GM23338 (cell line): ENCODE data around the gene WNT10A. TPM values are rescaled to one million over a fixed set of nuclear protein-coding genes. Genes with fewer than 3 reads are reported as not detected.

Source experiments
- ATAC-seq: fragments of 200-7000 bp; cut with Tn5 transposase; 3 replicates; pipeline ENCODE4 v1.9.1; 2020
- DNase-seq: peaks from one replicate; pipeline ENCODE4 v3.0.0-alpha.2; 2015; ENCODE audit warnings: low spot score
- H2AFZ ChIP-seq: fragments of 200-600 bp; sonication (generic); 2 replicates; pipeline ENCODE4 v1.8.0; 2016; ENCODE audit warnings: antibody characterized with exemption, mild to moderate bottlenecking, moderate library complexity
- H3F3A ChIP-seq: fragments of 200-600 bp; sonication (generic); replicated peaks from 2 replicates; pipeline ENCODE4 v1.8.0; 2017; ENCODE audit warnings: antibody characterized with exemption, mixed run types, low read depth
- H3K27ac ChIP-seq: fragments of 200-600 bp; sonication (generic); 2 replicates; pipeline ENCODE4 v1.6.1; 2016; ENCODE audit warnings: low read depth
- H3K27me3 ChIP-seq: fragments of 200-600 bp; sonication (generic); 2 replicates; pipeline ENCODE4 v1.8.0; 2016; ENCODE audit warnings: mild to moderate bottlenecking, mixed run types, moderate library complexity; ENCODE audit not compliant: insufficient read depth
- H3K36me3 ChIP-seq: fragments of 200-600 bp; sonication (generic); 2 replicates; pipeline ENCODE4 v1.8.0; 2016; ENCODE audit warnings: mild to moderate bottlenecking; ENCODE audit not compliant: insufficient read depth
- H3K4me1 ChIP-seq: fragments of 200-600 bp; sonication (generic); 2 replicates; pipeline ENCODE4 v1.8.0; 2016; ENCODE audit warnings: mild to moderate bottlenecking, moderate library complexity; ENCODE audit not compliant: insufficient read depth
- H3K4me2 ChIP-seq: fragments of 200-600 bp; sonication (generic); 2 replicates; pipeline ENCODE4 v1.7.1; 2017; ENCODE audit warnings: mixed run types
- H3K4me3 ChIP-seq: fragments of 200-600 bp; sonication (generic); 2 replicates; pipeline ENCODE4 v1.6.1; 2016; ENCODE audit warnings: mixed run types
- H3K79me2 ChIP-seq: fragments of 200-600 bp; sonication (generic); replicated peaks from 2 replicates; pipeline ENCODE4 v1.8.0; 2017; ENCODE audit warnings: mild to moderate bottlenecking; ENCODE audit not compliant: insufficient read depth
- H3K9me2 ChIP-seq: fragments of 200-600 bp; sonication (generic); 2 replicates; pipeline ENCODE4 v1.8.0; 2017; ENCODE audit not compliant: insufficient read depth
- H4K20me1 ChIP-seq: fragments of 200-600 bp; sonication (generic); replicated peaks from 2 replicates; pipeline ENCODE4 v1.8.0; 2017; ENCODE audit warnings: mild to moderate bottlenecking; ENCODE audit not compliant: insufficient read depth
- H3K27ac Mint-ChIP-seq: 2 replicates; pipeline ENCODE4 v1.8.0; 2020; ENCODE audit warnings: inconsistent platforms, mild to moderate bottlenecking, moderate library complexity, mixed read lengths
- H3K27me3 Mint-ChIP-seq: 3 replicates; pipeline ENCODE4 v1.8.0; 2022; ENCODE audit warnings: low read depth, mild to moderate bottlenecking, moderate library complexity, mixed read lengths, inconsistent platforms; ENCODE audit not compliant: insufficient read depth, poor library complexity
- H3K36me3 Mint-ChIP-seq: 3 replicates; pipeline ENCODE4 v1.8.0; 2021; ENCODE audit warnings: low read depth, mild to moderate bottlenecking, inconsistent platforms, moderate library complexity, mixed read lengths
- H3K4me1 Mint-ChIP-seq: 3 replicates; pipeline ENCODE4 v1.8.0; 2020; ENCODE audit warnings: mild to moderate bottlenecking, inconsistent platforms, mixed read lengths
- H3K4me3 Mint-ChIP-seq: 3 replicates; pipeline ENCODE4 v1.8.0; 2021; ENCODE audit warnings: moderate library complexity, mild to moderate bottlenecking, inconsistent platforms, mixed read lengths
- H3K9me3 Mint-ChIP-seq: 3 replicates; pipeline ENCODE4 v1.8.0; 2020; ENCODE audit warnings: moderate library complexity, mild to moderate bottlenecking, inconsistent platforms, mixed read lengths
- CREB1 ChIP-seq: fragments of 250-450 bp; sonication (Bioruptor Pico); IDR thresholded peaks from 2 replicates; pipeline ENCODE4 v1.5.0; 2020; ENCODE audit warnings: low read depth, mild to moderate bottlenecking, moderate library complexity
- EZH2 ChIP-seq: fragments of 200-600 bp; sonication (generic); IDR thresholded peaks from one replicate; pipeline ENCODE4 v1.8.0; 2017; ENCODE audit warnings: antibody characterized with exemption, mild to moderate bottlenecking, low read depth; ENCODE audit not compliant: unreplicated experiment
- EZH2phosphoT487 ChIP-seq: fragments of 200-600 bp; sonication (generic); IDR thresholded peaks from one replicate; pipeline ENCODE4 v1.8.1; 2018; ENCODE audit warnings: antibody characterized with exemption; ENCODE audit not compliant: unreplicated experiment
- STAT1 ChIP-seq: IDR thresholded peaks from one replicate; pipeline ENCODE4 v1.6.1; 2016; ENCODE audit warnings: antibody characterized with exemption; ENCODE audit not compliant: unreplicated experiment
- ZNF331 ChIP-seq: fragments of 250-450 bp; sonication (Bioruptor Pico); IDR thresholded peaks from 2 replicates; pipeline ENCODE4 v1.5.0; 2020; ENCODE audit warnings: low read depth, mild to moderate bottlenecking, moderate library complexity
- polyA plus RNA-seq: library from polyadenylated mRNA; unstranded; fragments of >200 nt; fragmentation: Nextera tagmentation; extraction: Ambion mirVana; gene quantifications from 2 replicates; pipeline ENCODE4 v1.2.1, GENCODE V29; 2016
- total RNA-seq: library from RNA; depleted of rRNA; stranded (reverse); fragments of >200 nt; shearing (Covaris generic); gene quantifications from 2 replicates; pipeline ENCODE4 v1.2.3, GENCODE V29; 2014

The WNT10A gene
- total and polyA plus RNA-seq, 2 experiments from 2014 or later: not detected

GRCh38 chr2:218879776-218880101 is 913 bp upstream of the WNT10A start:
- Mint-ChIP-seq H3K36me3 (no peaks in the 10 kb centered on the region; the same call in 2 of the 3 replicates), H3K4me1 (peaks cover 26% of the 10 kb centered on the region), H3K27me3 (peaks cover 95% of the 10 kb centered on the region), H3K4me3 (peak overlapping the region; percentile 57), H3K27ac (no peak overlapping the region), H3K9me3 (no peaks in the 10 kb centered on the region)
- no peaks in the 10 kb centered on the region for H3K79me2 ChIP-seq
- no peaks in the 10 kb centered on the region for H3F3A ChIP-seq
- H3K27me3 ChIP-seq: peaks cover 98% of the 10 kb centered on the region
- no peaks in the 10 kb centered on the region for H3K9me2 ChIP-seq
- H4K20me1 ChIP-seq: peaks cover 21% of the 10 kb centered on the region
- peaks cover 14% of the 10 kb centered on the region; the same call in 1 of the 2 replicates for H3K4me1 ChIP-seq
- peak overlapping the region; percentile 66 for H3K4me2 ChIP-seq
- H3K36me3 ChIP-seq: no peaks in the 10 kb centered on the region
- TF ChIP-seq EZH2: peak; percentile 85
- TF ChIP-seq STAT1: no peak
- ATAC-seq (no peak), DNase-seq (no peak)
- peak overlapping the region; percentile 46 for H3K4me3 ChIP-seq
- H2AFZ ChIP-seq: no peak overlapping the region
- no peak overlapping the region for H3K27ac ChIP-seq

GRCh38 chr2:218880859-218881594 is 375 bp downstream of the WNT10A start:
- Histone ChIP-seq H3K4me2 (peak overlapping the region; percentile 66; the same call in 1 of the 2 replicates), H3F3A (no peaks in the 10 kb centered on the region), H2AFZ (no peak overlapping the region), H3K4me1 (peaks cover 14% of the 10 kb centered on the region; the same call in 1 of the 2 replicates), H3K36me3 (no peaks in the 10 kb centered on the region), H3K79me2 (no peaks in the 10 kb centered on the region), H3K9me2 (no peaks in the 10 kb centered on the region), H3K27ac (no peak overlapping the region), H4K20me1 (peaks cover 17% of the 10 kb centered on the region), H3K27me3 (peaks cover 98% of the 10 kb centered on the region), H3K4me3 (peak overlapping the region; percentile 46; the same call in 1 of the 2 replicates)
- Mint-ChIP-seq H3K27me3 (peaks cover 95% of the 10 kb centered on the region), H3K9me3 (no peaks in the 10 kb centered on the region), H3K4me3 (peak overlapping the region; percentile 54; the same call in 2 of the 3 replicates), H3K4me1 (peaks cover 26% of the 10 kb centered on the region), H3K36me3 (no peaks in the 10 kb centered on the region; the same call in 2 of the 3 replicates), H3K27ac (no peak overlapping the region)
- ATAC-seq (no peak), DNase-seq (peak; percentile 9)
- TF ChIP-seq CREB1 (no peak), EZH2phosphoT487 (peak; percentile 52), STAT1 (no peak), EZH2 (peak; percentile 85)

GRCh38 chr2:218881744-218882460 is 1.2 kb downstream of the WNT10A start:
- H3F3A ChIP-seq: no peaks in the 10 kb centered on the region
- Mint-ChIP-seq H3K9me3 (no peaks in the 10 kb centered on the region), H3K27me3 (peaks cover 93% of the 10 kb centered on the region), H3K4me1 (peaks cover 24% of the 10 kb centered on the region), H3K27ac (no peak overlapping the region), H3K4me3 (no peak overlapping the region; the same call in 2 of the 3 replicates), H3K36me3 (no peaks in the 10 kb centered on the region; the same call in 2 of the 3 replicates)
- peaks cover 14% of the 10 kb centered on the region; the same call in 1 of the 2 replicates for H3K4me1 ChIP-seq
- TF ChIP-seq ZNF331 (no peak), EZH2 (peak; percentile 69)
- peaks cover 98% of the 10 kb centered on the region for H3K27me3 ChIP-seq
- peaks cover 12% of the 10 kb centered on the region for H4K20me1 ChIP-seq
- no peak overlapping the region for H2AFZ ChIP-seq
- no peak overlapping the region for H3K27ac ChIP-seq
- ATAC-seq: no peak
- H3K79me2 ChIP-seq: no peaks in the 10 kb centered on the region
- no peaks in the 10 kb centered on the region for H3K9me2 ChIP-seq
- H3K36me3 ChIP-seq: no peaks in the 10 kb centered on the region
- no peak for DNase-seq
- no peak overlapping the region for H3K4me3 ChIP-seq
- no peak overlapping the region for H3K4me2 ChIP-seq
